Activated naive CD4-positive, alpha-beta T cell treated with anti-CD3 and anti-CD28 coated beads, Interleukin-2, amount 50 U/mL, for 24 hours (primary cell): ENCODE results near the gene ARF1.

ENCODE experiments used
- H3K27ac Mint-ChIP-seq: one replicate; pipeline ENCODE4 v1.8.0; 2021; ENCODE audit warnings: mild to moderate bottlenecking, mixed read lengths
- H3K27me3 Mint-ChIP-seq: one replicate; pipeline ENCODE4 v1.8.0; 2021; ENCODE audit warnings: mixed read lengths
- H3K36me3 Mint-ChIP-seq: one replicate; pipeline ENCODE4 v1.8.0; 2021; ENCODE audit warnings: mixed read lengths
- H3K4me1 Mint-ChIP-seq: one replicate; pipeline ENCODE4 v1.8.0; 2021; ENCODE audit warnings: mixed read lengths
- H3K4me3 Mint-ChIP-seq: one replicate; pipeline ENCODE4 v1.8.0; 2021; ENCODE audit warnings: mild to moderate bottlenecking, mixed read lengths
- H3K9me3 Mint-ChIP-seq: one replicate; pipeline ENCODE4 v1.8.0; 2021; ENCODE audit warnings: mixed read lengths

Gene ARF1

GRCh38 chr1:228136901-228137300 is 54.4 kb downstream of the ARF1 start:
- no peaks in the 10 kb centered on the region for H3K27me3 Mint-ChIP-seq
- no peaks in the 10 kb centered on the region for H3K9me3 Mint-ChIP-seq
- H3K36me3 Mint-ChIP-seq = no peaks in the 10 kb centered on the region
- no peak overlapping the region for H3K27ac Mint-ChIP-seq
- no peak overlapping the region for H3K4me3 Mint-ChIP-seq
- peaks cover 9% of the 10 kb centered on the region for H3K4me1 Mint-ChIP-seq

DNA sequence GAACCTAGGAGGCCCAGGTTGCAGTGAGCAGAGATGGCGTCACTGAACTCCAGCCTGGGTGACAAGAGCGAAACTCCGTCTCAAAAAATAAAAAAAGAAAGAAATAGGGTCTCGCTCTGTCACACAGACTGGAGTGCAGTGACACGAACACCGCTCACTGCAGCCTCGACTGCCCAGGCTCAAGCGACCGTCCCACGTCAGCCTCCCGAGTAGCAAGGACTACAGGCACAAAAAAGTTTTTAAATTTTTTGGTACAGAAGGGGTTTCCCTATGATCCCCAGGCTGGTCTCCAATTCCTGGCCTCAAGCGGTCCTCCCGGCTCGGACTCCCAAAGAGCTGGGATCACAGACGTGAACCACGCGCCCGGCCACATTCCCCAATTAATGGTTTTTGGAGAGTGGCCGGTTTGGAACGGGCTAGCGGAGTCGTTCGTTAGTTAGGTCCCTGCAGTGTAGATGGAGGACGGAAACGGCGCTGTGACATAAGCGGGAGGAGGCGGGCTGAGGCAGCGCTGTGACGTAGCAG is 57.0 kb downstream of the ARF1 start:
- H3K27me3 Mint-ChIP-seq = no peaks in the 10 kb centered on the region
- H3K9me3 Mint-ChIP-seq = no peaks in the 10 kb centered on the region
- H3K4me3 Mint-ChIP-seq = peak overlapping the region; percentile 98
- no peaks in the 10 kb centered on the region for H3K36me3 Mint-ChIP-seq
- H3K27ac Mint-ChIP-seq = peak overlapping the region; percentile 90
- peaks cover 31% of the 10 kb centered on the region for H3K4me1 Mint-ChIP-seq

DNA sequence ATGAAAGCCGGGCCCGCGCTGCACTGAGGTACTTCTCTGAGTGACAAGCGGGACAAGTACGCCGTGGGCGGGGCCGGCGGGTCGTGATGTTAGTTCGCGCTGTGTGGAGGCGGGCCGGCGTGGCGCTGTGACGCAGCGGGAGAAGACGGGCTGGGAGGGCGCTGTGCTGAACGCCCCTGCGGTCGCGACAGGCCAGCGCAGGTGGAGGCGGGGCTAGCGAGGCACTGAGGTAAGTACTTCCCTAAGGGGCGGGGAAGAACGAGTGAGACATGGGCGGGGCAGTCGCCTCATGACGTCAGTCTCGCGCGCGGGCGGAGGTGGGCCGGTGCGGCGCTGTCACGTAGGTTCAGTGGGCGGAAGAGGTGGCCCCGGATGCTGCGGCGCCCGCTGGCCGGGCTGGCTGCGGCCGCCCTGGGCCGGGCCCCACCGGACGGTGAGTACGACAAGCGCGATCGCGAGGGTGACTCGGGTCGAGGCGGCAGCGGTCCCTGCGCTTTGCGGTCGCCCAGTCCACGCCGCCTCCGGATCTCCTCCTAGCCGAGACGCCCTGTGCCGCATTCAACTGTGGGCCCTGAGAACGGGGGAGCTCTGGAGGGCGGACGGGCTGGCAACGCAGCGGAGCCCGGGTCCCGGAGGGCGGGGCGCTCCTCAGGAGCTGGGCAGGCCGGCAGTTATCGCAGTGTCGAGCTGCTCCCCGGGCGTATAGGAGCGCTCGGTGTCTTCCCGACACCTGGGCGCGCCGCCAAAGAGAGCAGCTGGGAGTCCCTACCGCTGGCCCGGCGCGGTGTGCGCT is 57.6 kb downstream of the ARF1 start, which contains the start of gene GUK1:
GUK1 (plus strand) TSS at position 349 of the 793 bp plus-strand sequence; CDS start at position 373, 24 bp downstream.
- Mint-ChIP-seq H3K4me3 (peak within 1 kb of the TSS; percentile 98), H3K27ac (peak within 1 kb of the TSS; percentile 93), H3K9me3 (no peaks in the 10 kb centered on the region), H3K36me3 (no peaks in the 10 kb centered on the region), H3K27me3 (no peaks in the 10 kb centered on the region), H3K4me1 (peaks cover 31% of the 10 kb centered on the region)

DNA sequence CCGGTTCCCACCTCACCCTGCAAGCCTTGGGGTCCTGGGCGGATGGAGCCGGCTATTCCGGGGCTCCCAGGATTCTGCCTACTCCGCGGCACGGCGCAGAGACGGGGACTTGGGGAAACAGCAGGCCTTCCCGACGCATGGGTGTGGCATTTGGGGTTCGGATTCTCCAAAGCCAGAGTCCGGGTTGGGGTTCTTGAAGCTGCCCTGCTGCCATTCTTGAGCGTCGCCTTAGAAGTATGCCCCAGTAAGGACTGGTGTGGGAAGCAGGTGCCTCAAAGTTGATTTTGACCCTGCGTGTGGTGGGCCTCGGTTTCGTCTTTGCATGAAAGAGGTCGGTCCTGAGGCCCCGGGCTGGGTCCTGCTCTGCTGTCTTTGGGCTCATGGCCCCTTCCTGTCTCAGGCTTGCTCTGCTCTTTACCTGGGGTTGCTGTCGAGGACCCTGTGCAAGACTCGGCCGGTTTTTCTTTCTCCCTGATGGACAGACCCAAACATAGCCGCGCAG is 58.3 kb downstream of the ARF1 start:
- Mint-ChIP-seq H3K27ac (peak overlapping the region; percentile 93), H3K36me3 (no peaks in the 10 kb centered on the region), H3K27me3 (no peaks in the 10 kb centered on the region), H3K9me3 (no peaks in the 10 kb centered on the region), H3K4me3 (peak overlapping the region; percentile 98), H3K4me1 (peaks cover 31% of the 10 kb centered on the region)

- Mint-ChIP-seq H3K4me3 (peak overlapping the region; percentile 98), H3K9me3 (no peaks in the 10 kb centered on the region), H3K27ac (peak overlapping the region; percentile 93), H3K27me3 (no peaks in the 10 kb centered on the region), H3K4me1 (peaks cover 31% of the 10 kb centered on the region), H3K36me3 (no peaks in the 10 kb centered on the region)
Observed at GRCh38 chr1:228141226-228142044, 58.9 kb downstream of the ARF1 start.

DNA sequence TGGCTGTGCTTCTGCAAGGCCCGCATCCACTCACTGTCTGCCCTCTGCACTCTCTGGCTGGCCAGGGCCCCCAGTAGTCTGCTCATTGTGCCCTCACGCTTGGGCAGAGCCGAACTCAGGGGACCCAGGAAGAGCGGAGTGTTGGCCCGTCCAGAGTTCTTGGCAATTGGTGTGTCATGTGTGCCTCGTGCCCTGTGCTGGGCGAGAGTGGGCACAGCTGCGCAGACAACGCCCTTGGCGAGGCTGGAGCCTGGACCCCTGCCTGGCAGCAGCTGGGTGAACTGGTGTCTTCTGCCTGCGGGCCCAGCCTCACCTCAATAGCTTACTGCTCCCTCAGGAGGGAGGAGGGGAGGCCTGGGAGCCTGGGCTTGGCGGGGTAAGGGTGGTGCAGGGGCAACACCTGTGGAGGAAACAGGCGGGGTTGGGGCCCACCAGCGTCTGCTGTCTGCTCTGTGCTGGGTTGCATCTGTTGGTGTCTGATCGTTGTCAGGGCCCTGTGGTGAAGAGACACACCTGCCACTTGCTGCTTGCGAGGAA is 59.7 kb downstream of the ARF1 start:
- Mint-ChIP-seq H3K36me3 (no peaks in the 10 kb centered on the region), H3K27me3 (no peaks in the 10 kb centered on the region), H3K27ac (peak overlapping the region; percentile 55), H3K4me1 (peaks cover 31% of the 10 kb centered on the region), H3K4me3 (peak overlapping the region; percentile 98), H3K9me3 (no peaks in the 10 kb centered on the region)

DNA sequence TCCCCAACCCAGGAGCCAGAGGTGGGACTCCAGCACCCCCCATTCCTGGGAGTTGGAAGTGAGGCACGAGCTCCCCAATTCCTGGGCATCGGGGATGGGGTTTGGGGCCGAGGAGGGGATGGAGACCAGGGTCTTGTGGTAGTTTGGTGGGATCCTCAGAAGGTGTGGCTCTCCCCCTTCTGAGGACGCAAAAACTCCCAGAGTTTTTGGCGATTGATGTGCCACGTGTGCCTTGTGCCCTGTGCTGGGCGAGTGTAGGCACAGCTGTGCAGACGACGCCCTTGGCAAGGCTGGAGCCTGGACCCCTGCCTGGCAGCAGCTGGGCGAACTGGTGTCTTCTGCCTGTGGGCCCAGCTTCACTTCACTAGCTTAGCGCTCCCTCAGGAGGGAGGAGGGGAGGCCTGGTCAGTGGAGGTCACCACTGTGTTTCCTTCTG is 60.2 kb downstream of the ARF1 start:
- no peaks in the 10 kb centered on the region for H3K9me3 Mint-ChIP-seq
- H3K27ac Mint-ChIP-seq = peak overlapping the region; percentile 55
- peak overlapping the region; percentile 98 for H3K4me3 Mint-ChIP-seq
- H3K36me3 Mint-ChIP-seq = no peaks in the 10 kb centered on the region
- H3K4me1 Mint-ChIP-seq = peaks cover 31% of the 10 kb centered on the region
- H3K27me3 Mint-ChIP-seq = no peaks in the 10 kb centered on the region

- Mint-ChIP-seq H3K36me3 (no peaks in the 10 kb centered on the region), H3K4me3 (peak overlapping the region; percentile 98), H3K27ac (peak overlapping the region; percentile 51), H3K9me3 (no peaks in the 10 kb centered on the region), H3K27me3 (no peaks in the 10 kb centered on the region), H3K4me1 (peaks cover 31% of the 10 kb centered on the region)
Observed at GRCh38 chr1:228143480-228144192, 61.1 kb downstream of the ARF1 start.

GRCh38 chr1:228144193-228144992 is 61.9 kb downstream of the ARF1 start:
- H3K4me1 Mint-ChIP-seq = peaks cover 31% of the 10 kb centered on the region
- peak overlapping the region; percentile 98 for H3K4me3 Mint-ChIP-seq
- H3K9me3 Mint-ChIP-seq = no peaks in the 10 kb centered on the region
- H3K27me3 Mint-ChIP-seq = no peaks in the 10 kb centered on the region
- H3K36me3 Mint-ChIP-seq = no peaks in the 10 kb centered on the region
- H3K27ac Mint-ChIP-seq = no peak overlapping the region

GRCh38 chr1:228144993-228145343 is 62.5 kb downstream of the ARF1 start:
- Mint-ChIP-seq H3K36me3 (no peaks in the 10 kb centered on the region), H3K4me3 (no peak overlapping the region), H3K9me3 (no peaks in the 10 kb centered on the region), H3K4me1 (peaks cover 28% of the 10 kb centered on the region), H3K27me3 (no peaks in the 10 kb centered on the region), H3K27ac (no peak overlapping the region)

DNA sequence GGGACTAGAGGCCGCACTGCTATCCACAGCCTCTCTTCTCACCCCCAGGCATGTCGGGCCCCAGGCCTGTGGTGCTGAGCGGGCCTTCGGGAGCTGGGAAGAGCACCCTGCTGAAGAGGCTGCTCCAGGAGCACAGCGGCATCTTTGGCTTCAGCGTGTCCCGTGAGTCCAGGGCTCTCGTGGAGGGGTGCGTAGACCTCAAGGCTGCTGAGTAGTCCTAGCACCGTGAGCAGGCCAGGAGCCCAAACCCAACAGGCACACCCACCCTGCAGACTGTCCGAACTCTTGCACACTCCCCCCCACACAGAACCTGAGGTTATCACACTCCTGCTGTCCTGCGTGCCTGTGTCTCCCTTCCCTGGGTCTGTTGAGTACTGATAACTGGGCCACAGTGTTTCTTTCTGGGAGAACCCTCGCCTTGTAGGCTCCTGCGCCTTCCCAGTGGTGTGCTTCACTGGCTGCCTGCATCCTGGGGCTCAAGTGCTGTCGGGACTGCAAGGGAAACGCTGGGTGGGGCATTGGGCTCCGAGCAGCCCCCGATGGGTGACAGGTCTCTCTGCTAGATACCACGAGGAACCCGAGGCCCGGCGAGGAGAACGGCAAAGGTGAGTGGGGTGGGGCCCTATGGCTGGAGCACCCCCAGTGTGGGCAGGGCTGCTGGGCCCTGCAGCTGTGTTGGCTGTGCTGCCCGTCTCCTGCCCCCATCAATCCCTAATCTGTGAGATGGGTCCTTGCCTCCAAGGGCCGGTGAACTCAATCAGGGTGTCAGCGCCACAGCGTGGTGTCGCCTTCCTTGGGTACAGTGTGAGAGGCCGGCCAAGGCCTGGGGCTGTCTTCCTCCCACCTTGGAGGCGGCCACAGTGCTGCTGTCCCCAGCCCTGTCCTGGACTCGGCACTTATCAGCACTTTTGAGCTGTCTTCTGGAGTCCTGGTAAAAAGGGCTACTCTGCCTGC is 63.2 kb downstream of the ARF1 start:
- Mint-ChIP-seq H3K9me3 (no peaks in the 10 kb centered on the region), H3K4me1 (peaks cover 28% of the 10 kb centered on the region), H3K27ac (no peak overlapping the region), H3K27me3 (no peaks in the 10 kb centered on the region), H3K36me3 (no peaks in the 10 kb centered on the region), H3K4me3 (no peak overlapping the region)

- Mint-ChIP-seq H3K4me3 (no peak overlapping the region), H3K27ac (no peak overlapping the region), H3K27me3 (no peaks in the 10 kb centered on the region), H3K36me3 (no peaks in the 10 kb centered on the region), H3K9me3 (no peaks in the 10 kb centered on the region), H3K4me1 (peaks cover 26% of the 10 kb centered on the region)
Observed at GRCh38 chr1:228146417-228147150, 64.1 kb downstream of the ARF1 start.

DNA sequence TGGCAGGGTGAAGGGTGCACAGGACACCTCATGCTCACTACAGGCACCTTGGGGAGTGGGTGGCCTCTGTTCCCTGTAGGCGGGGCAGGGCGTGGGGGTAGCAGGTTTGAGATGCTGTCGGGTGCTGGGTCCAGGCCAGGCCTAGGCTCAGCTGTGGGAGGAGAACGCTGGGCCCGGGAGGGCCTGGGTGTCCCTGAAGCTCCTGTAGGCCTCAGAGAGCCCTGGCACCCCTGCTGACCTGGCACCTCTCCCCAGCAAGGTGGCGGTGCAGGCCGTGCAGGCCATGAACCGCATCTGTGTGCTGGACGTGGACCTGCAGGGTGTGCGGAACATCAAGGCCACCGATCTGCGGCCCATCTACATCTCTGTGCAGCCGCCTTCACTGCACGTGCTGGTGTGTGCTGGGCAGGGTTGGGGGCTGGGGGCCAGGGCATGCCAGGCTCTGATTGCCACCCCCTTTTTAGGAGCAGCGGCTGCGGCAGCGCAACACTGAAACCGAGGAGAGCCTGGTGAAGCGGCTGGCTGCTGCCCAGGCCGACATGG is 64.7 kb downstream of the ARF1 start:
- H3K4me1 Mint-ChIP-seq = peaks cover 20% of the 10 kb centered on the region
- no peaks in the 10 kb centered on the region for H3K36me3 Mint-ChIP-seq
- no peaks in the 10 kb centered on the region for H3K27me3 Mint-ChIP-seq
- no peak overlapping the region for H3K27ac Mint-ChIP-seq
- no peak overlapping the region for H3K4me3 Mint-ChIP-seq
- H3K9me3 Mint-ChIP-seq = no peaks in the 10 kb centered on the region
